Stimulated activated CD8-positive, alpha-beta memory T cell treated with anti-CD3 and anti-CD28 coated beads, Interleukin-15, amount 100 ng/mL, for 1 hour (primary cell): Measurements from ENCODE around the gene THOC6.

Source experiments
- DNase-seq: peaks from one replicate; pipeline ENCODE4 v3.0.0-alpha.2; 2020; ENCODE audit warnings: low read depth

THOC6 gene

DNA sequence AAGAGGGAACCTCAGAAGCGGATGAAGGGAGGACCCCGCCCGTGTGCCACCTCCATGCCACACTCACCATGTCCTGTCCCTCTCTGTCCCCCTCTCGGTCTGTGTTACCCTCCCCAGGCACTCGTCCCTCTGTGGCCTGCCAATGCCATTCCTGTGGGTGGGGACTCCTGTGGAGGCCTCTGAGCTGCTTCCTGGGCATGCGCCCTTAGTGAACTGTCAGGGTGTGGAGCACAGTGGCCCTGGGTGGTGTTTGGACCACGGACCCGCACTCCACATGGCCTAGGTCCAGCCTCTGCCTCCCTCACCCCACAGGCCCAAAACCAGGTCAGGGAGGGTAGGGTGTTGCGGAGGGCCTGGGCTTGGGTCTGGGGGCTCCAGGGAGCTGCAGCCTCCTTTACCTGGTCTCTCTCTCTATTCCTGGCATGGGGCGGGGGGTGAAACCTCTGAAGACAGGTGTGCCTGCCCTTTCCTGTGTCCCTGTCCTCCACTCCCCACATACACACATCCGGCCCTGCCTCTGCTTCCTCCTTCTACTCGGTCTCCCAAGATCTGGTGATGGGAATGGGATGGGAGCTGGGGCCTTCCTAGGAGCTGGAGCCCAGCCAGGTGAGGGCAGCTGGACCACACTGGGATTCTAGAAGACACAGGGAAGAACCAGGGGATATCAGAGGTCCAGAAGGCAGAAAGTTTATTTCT is 32.1 kb upstream of the THOC6 start:
- DNase-seq = no peak

DNA sequence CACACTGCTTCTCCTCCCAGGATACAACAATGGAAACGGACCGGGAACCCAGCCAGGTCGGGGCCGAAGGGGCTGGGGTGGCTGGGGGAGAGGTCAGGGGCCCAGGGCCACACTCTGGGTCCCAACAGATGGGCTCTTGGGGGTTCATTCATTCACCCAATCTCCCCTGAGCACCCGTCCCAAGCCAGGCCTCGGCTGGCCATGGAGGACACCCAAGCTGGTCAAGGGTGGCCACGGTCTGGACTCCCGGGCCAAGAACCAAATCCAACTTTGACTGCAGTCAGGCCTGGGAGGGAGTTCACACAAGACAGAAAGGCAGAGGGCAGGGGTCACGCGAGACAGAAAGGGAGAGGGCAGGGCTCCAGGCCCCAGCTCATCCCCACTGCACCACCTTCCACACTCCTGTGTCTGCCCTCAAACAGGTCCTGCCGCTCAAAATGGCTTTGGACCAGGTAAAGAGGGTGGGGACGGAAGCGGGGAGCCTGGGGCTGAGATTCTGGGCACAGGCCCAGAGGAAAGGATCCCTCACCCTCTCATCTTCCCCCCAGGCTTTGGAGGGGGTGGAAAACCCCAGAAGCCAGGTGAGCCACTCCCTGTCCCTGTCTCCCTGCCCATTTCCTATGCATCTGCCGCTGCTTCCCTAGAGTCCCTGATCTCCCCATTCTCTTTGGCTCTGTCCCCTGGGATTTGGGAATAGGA is 31.3 kb upstream of the THOC6 start:
- DNase-seq = no peak

DNA sequence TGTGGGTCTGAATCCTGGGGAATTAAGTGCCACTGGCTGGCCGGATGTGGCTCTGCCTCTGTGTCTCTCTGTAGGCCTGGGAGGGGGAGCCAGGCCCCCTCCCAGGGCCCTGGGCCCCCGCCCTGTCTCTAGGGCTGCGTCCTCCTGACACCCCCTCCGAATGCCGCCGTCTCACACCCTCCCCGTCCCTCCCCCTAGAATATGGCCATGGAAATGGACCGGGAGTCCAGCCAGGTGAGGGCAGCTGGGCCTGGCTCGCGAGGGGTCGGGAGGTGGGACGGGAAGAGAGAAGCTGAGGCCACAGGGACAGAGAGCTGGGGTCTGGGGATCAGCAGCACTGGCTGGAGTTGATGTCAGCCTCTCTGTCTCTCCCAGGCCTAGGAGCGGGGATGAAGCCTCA is 27.5 kb upstream of the THOC6 start:
- DNase-seq = no peak

DNA sequence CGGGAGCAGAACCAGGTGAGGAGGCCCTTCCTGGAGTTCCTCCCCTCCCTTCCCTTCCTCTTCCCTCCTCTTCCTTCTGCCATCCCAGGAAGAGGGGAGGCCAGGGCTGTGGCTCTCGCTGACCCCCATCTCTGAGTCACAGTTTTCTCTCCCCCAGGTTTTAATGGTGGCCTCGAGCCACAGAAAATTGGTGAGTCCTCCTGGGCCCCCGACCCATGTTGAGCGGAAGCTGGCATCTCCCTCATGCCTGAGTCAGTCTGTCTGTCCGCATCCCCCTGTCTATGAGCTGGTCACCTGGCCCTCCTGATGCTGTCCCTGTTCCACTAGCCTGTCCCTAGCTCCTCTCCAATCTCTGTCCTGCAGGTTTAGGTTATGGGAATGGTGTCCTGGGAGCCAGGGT is 23.9 kb upstream of the THOC6 start:
- no peak for DNase-seq

DNA sequence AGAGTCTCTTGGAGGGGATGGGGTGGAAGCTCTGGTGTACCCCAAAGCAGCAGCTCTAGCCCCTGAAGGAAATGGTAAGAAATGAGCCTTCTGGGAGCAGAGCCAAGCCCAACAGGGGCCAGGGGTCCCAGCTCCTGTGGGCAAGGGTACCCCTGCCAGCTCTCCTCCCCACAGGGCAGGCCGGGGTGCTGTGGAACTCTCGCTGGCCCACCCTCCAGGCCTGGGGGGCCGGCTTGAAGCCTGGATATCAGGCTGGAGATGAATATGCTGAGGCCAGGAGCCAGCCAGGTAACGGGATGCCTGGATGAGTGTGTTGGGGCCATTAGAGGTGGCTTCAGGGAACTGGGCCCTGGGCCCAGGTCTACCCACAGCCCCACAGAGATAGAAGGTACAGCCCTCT is 23.3 kb upstream of the THOC6 start:
- DNase-seq = no peak

DNA sequence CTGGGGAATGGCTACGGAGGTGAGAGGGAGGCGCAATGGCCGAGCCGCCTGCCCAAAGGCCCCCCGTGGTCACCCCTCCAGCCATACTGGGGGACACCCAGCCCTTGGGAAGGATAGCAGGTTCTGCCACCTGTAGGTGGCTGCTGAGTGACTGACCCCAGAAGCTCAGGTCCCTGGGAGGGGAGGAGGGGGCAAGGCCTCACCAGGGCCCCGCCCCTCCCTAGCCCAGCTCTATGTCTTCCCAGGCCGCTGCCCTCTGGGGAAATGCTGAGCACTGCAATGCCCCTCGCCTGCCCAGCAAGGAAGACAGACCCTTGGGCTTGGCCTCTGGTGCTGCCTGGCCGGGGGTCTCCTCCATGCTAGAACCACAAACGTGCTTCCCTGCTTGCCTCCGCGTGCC is 22.5 kb upstream of the THOC6 start:
- DNase-seq = no peak

DNA sequence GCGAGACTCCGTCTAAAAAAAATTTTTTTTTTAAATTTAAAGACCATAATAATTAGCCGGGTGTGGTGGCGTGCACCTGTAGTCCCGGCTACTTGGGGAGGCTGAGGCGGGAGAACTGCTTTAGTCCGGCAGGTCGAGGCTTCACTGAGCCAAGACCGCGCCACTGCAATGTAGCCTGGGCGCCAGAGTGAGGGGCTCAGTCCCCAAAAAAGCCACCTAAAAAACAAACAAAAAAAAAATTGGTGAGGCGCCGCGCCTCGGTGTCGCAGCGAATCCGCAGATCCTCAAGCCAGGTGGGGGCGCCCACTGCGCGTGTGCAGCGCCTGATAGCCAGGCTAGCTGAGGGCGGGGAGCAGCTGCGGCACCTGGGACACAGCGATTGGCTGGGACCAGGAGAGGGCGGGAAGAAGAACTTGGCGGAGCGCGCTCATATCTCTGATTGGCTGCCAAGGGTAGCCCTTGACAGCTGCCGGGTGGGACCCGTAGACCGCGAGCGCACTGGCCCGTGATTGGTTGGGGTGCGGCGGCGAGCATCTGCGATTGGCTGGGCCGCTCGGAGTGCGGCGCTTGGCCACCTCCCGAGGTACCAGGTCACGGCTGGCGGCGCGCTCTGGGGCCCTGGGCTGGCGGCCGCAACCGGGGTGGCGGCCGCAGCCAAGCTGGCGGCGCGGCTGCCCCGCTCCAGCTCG is 20.1 kb upstream of the THOC6 start:
- DNase-seq = peak; percentile 89

DNA sequence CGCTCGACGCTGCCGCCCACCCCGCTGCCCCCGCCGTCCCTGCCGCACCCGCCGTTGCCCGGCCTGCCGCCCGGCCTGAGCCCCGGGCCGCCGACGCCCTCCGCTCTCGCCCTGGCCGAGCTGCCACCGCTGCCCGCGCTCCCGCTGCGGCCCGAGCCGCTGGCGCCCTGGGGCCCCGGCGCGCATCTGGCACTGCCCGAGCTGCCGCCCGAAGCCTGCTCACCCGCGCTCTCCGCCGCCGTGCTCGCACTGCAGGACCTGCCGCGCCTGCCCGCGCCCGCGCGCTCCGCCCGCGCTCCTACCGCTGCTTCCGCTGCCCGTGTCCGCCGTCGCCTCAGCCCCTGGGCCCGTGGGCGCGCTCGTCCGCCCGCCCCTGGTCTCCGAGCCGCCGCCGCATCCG is 19.5 kb upstream of the THOC6 start:
- no peak for DNase-seq

DNA sequence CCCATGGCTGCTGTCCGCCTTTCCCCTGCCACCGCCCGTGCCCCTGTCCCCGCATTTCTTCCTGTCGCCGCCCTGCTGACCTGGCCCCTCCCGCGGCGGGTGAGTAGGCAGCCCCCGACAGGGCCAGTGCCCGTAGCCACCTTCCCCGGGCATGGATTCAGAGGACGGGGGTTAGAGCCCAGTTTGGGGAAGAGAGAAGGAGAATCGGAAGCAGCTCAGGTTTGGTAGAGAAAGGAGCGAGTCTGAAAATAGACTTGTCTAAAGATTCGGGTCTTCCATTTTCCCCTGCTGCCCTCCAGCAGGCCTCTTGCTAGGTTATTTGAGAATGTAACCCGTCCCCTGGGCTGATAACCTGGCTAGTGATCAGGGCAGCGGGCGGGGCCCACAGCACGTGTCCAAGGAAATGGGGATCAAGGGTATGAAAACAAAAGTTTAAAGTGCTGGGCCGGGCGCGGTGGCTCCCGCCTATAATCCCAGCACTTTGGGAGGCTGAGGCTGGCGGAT is 19.0 kb upstream of the THOC6 start:
- no peak for DNase-seq

DNA sequence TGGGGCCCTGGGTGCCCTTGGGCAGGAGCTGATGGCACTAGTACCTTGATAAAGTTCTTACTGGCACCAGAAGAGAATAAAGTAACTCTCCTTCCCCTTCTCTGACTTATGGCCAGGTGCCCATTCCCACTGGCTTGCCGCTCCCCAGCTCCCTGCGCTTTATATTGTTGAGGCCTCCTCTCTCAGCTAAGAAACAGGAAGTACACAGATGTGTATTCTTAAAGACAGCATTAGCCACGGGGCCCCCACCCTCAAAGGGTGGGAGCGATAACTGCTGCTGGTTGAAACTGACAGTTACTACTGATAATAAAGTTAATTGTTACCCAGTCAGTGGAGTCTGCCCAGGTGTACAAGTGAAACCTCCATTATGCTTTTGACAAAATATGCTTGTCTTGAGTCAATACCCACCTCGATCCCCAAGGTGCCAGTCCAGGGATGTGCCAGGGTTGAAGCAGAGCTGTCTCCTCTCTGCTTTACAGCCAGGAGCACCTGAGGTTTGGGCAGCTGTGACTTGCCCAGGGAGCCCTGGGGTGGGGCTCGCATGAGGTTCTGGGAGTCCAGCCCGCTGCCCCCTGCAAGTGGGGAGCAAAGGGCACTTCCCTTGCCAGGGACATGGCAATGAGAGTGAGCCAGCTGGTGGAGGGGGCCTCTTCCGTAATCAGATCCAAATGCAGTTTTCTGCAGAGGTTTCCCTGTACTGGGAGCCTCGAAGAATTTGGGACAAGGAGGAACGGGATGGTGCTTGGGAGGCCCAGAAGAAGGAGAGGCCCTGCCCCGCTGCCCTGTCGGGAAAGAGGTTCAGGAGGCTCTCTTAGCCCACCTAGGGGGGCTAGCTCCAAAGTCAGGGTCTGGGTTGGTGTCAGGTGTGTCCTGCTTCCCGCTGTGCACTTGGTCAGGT is 16.5 kb upstream of the THOC6 start:
- DNase-seq = no peak

DNA sequence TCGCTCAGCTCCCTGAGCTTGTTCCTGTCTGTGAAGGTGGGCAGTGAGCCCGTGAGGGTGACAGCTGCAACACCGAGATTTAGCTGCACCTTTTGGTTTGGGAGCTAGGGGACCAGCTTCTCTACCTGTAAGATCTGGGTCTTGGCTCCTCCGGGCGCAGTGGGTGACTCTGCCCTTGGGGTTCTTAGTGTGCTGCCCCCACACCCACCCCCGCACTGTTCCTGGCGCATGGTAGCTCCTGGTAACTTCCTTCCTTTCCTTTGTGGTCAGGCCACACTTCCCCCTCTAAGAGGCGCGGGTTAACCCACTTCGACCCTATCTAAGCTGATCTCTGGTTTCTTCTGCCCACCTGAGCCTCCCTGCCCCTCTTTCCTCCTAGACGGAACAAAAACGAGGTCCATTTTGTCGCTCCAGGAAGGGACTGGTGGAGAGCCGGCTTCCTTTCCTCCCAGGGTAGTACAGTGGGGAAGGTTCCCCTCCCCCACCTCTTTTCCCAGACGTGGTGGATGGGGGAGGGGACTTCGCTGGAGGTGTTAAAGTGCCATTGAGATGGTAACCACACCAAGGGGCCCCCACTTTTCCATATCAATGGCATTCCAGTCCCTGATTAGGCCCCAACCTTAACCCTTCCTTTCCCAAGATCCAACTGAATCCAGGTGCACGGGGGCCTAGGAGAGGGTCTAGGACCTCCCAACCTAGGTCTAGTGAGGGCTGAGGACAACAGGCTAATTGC is 15.7 kb upstream of the THOC6 start:
- DNase-seq = no peak

DNA sequence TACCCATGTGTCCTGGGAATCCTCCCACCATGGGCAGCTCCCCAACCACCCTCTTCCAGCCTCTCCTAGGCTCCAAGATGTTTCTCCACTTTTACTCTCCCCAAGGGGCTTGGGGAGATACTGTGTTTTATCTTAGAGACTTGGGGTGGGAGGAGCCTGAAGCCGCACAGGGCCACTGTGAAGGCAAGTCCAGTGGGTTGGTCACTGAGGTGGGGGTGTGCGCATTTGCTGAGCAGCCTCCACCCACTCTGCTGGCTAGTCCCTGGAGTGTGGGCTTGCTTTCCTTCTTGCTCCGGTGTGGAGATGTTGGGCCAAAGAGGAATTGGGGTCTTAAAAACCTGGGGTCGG is 15.2 kb upstream of the THOC6 start:
- no peak for DNase-seq

DNA sequence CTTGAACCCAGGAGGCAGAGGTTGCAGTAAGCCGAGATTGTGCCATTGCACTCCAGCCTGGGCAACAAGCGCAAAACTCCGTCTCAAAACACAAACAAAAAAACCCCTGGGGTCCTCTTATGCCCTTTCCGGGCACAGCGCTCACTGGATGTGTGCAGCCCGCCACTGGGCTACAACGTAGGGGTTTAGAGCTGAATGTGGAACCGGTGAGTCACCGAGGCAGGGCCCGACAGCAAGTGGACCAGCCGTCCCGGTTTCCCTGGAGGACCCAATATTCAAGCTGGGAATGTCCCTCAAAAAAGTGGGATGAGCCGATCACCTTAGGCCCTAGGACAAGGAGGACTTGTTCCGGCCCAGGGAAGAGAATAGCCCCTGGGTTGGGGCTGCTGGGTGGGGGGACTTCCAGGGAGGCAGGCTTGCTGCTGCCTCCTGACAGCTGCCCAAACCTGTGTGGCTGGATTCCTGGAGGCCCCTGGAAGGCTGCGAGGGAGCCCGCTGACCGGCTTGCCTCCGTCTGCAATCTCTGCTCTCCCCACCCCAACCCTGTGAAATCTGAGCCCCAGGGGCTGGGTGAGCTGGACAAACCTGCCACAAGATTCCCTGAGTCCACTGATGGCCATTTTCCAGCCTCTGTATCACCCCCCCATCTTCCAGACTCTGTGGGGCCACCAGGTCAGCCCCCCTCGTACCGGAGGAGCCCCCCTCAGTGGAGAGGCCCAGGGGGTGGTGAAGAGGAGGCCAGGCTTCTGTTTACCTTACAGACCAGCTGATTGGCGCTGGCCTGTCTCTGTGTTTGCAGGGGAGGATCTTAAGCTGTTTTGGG is 14.1 kb upstream of the THOC6 start:
- no peak for DNase-seq

DNA sequence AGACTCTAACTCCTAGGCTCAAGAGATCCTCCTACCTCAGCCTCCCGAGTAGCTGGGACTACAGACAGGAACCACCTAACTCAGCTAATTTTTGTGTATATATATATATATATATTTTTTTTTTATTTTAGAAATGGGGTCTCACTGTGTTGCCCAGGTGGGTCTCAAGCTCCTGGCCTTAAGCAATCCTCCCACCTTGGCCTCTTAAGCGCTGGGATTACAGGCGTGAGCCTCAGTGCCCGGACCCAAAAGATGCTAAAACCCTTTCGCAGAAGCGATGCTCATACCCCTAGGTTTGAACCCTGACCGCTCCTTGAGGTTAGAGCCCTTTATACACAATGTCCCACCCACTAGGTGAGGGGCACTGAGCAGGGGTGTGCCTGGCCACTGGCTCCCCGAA is 13.3 kb upstream of the THOC6 start:
- no peak for DNase-seq

DNA sequence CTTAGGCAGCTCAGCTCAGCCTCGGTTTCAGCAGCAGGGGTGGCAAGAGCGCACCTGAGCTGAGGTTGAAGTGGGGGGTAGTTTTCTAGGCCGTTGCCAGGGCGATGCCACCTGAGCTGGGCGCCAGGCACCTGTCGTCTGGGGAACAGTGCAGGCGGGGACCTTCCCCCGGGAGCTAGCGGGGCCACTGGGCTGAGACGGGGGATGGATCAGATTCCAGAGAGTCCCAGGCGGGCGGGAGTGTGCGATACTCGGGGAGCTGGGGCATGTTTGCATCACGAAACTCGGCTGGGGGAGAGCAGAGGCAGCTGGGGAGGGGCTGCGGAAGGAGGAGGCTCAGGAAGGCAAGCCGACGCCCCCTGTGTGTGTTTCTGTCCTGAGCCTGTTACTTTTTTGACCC is 11.6 kb upstream of the THOC6 start:
- DNase-seq = no peak

DNA sequence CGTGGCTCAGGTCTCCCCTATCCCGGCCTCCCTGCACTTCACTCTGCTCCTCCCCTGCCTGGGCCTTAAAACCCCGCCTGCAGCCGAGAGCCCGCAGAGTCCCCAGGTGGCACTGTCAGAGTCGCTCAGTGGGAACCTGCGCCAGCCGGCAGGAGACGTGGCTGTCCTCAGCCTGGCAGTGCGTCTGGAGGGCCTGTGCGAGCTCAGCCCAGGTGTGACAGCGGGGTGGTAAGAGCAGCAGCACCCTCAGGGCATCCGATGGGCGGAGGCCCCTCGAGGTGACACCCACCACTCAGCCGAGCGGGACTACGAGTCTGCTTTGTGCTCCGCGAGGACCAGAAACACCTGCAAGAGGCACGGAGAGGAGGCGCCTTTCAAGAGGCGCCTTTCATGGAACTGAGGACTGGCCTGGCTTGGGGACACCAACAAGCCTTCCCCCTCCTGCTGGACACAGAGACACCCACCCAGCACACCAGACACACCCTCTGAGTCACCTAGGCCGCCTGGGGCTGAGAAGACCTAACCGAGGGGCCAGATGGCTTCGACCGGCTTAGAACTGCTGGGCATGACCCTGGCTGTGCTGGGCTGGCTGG is 10.9 kb upstream of the THOC6 start, which contains the start of gene CLDN9:
Gene CLDN9, plus strand, starts transcription at position 96 of the 593 bp plus-strand sequence. Its CDS starts 440 bp downstream, at position 536.
- no peak for DNase-seq

DNA sequence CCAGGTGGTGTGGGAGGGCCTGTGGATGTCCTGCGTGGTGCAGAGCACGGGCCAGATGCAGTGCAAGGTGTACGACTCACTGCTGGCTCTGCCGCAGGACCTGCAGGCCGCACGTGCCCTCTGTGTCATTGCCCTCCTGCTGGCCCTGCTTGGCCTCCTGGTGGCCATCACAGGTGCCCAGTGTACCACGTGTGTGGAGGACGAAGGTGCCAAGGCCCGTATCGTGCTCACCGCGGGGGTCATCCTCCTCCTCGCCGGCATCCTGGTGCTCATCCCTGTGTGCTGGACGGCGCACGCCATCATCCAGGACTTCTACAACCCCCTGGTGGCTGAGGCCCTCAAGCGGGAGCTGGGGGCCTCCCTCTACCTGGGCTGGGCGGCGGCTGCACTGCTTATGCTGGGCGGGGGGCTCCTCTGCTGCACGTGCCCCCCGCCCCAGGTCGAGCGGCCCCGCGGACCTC is 10.3 kb upstream of the THOC6 start:
- DNase-seq = no peak

DNA sequence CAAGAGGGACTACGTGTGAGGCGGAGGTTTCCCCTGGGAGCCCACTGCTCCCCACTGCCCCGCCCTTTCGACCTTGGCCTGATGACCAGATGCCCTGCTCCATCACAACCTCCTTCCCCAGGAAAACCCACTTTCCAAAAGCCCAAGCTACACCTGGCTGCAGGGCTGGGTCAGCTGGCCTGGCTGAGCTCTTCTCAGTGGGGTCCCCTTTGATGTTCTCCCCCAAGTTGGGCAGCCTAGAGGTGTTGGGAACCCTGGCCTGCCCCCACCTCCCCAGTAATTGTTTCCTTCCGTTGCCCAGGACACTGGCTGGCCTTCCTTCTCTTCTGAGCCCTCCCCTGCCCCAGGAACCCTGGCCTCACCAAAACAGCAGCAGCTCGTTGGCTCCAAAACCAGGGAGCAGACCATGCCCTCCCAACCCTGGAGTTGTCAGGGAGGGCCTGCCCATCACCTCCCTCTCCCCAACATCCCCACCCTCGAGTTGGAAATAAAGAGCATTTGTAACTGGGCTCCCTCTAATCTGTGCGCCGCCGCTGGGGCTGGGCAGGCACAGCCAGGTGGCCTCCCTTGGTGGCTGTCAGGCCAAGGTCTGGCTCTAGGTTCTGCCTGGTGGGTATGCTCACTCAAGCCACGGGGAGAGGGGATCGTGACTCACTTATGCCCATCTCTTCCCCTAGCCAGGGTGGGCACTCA is 9.7 kb upstream of the THOC6 start:
- DNase-seq = no peak

DNA sequence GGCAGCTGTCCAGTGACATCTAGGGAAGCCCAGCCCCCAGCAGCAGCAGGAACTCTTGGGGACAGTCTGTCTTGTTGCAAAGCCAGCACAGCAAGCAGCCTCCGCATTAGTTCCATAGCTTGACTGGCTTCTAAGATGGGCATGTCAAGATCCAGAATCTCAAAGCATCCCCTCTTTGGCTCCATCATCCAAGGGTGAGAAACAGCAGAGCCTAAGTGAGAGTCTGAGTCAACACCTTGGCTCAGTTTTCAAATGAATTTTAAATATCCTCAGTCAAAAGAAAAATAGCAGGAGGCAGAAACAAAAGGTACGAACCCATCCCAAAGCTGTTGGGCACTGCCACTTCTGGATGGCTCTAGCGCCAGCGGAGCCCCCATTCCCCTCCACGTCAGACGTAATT is 8.9 kb upstream of the THOC6 start:
- no peak for DNase-seq
